PC-3 (cell line): ENCODE measurements around the gene CASZ1. TPM values are rescaled to one million over a fixed set of nuclear protein-coding genes. Genes with fewer than 3 reads are reported as not detected.

Source experiments
- ATAC-seq: fragments of 200-7000 bp; cut with Tn5 transposase; 2 replicates; pipeline ENCODE4 v1.9.1; 2020; ENCODE audit warnings: mild to moderate bottlenecking, moderate library complexity
- BruUV-seq: library from RNA; stranded (reverse); fragments of 400-500 nt; replicated peaks from 2 replicates; lab custom pipeline; 2021; lab: Mats Ljungman, UMichigan
- CTCF ChIA-PET: fragments of 300-600 bp; sonication (Branson Sonifier 250); formaldehyde crosslinking; loops from one replicate; lab custom pipeline; 2022; ENCODE audit warnings: antibody characterized with exemption; lab: Charles Lee
- POLR2A ChIA-PET: fragments of 300-600 bp; sonication (Branson Sonifier 250); formaldehyde crosslinking; loops from one replicate; lab custom pipeline; 2022; ENCODE audit warnings: antibody characterized with exemption; ENCODE audit not compliant: unreplicated experiment; lab: Charles Lee
- DNase-seq: peaks from one replicate; pipeline ENCODE4 v3.0.0-alpha.2; 2015
- H2AFZ ChIP-seq: fragments of 300-600 bp; sonication (generic); 2 replicates; pipeline ENCODE4 v1.6.0; 2016; ENCODE audit warnings: antibody characterized with exemption, low read length
- H3F3A ChIP-seq: fragments of 300-600 bp; sonication (generic); one replicate; pipeline ENCODE4 v1.6.0; 2017; ENCODE audit warnings: antibody characterized with exemption, low read length, control low read depth, mild to moderate bottlenecking; ENCODE audit not compliant: unreplicated experiment
- H3K27ac ChIP-seq: fragments of 300-600 bp; sonication (generic); 2 replicates; pipeline ENCODE4 v1.5.1; 2016; ENCODE audit warnings: mild to moderate bottlenecking, low read length
- H3K27me3 ChIP-seq: fragments of 300-600 bp; sonication (generic); 2 replicates; pipeline ENCODE4 v1.6.1; 2016; ENCODE audit warnings: low read length, mixed read lengths
- H3K36me3 ChIP-seq: fragments of 300-600 bp; sonication (generic); 2 replicates; pipeline ENCODE4 v1.6.1; 2016; ENCODE audit warnings: low read depth, mixed run types, low read length, mixed read lengths
- H3K4me1 ChIP-seq: fragments of 300-600 bp; sonication (generic); 2 replicates; pipeline ENCODE4 v1.5.1; 2016; ENCODE audit warnings: low read length; ENCODE audit not compliant: insufficient read depth
- H3K4me2 ChIP-seq: fragments of 300-600 bp; sonication (generic); 2 replicates; pipeline ENCODE4 v1.6.0; 2016; ENCODE audit warnings: low read length
- H3K4me3 ChIP-seq: fragments of 300-600 bp; sonication (generic); 2 replicates; pipeline ENCODE4 v1.5.1; 2016; ENCODE audit warnings: mild to moderate bottlenecking, low read length, mixed read lengths
- H3K79me2 ChIP-seq: fragments of 300-600 bp; sonication (generic); 2 replicates; pipeline ENCODE4 v1.6.1; 2017; ENCODE audit warnings: low read length, mixed read lengths
- H3K9ac ChIP-seq: fragments of 300-600 bp; sonication (generic); 2 replicates; pipeline ENCODE4 v1.6.0; 2016; ENCODE audit warnings: mild to moderate bottlenecking, low read length
- H3K9me2 ChIP-seq: fragments of 300-600 bp; sonication (generic); replicated peaks from 2 replicates; pipeline ENCODE4 v1.6.1; 2016; ENCODE audit warnings: mixed run types, low read length, mixed read lengths
- H3K9me3 ChIP-seq: fragments of 300-600 bp; sonication (generic); 2 replicates; pipeline ENCODE4 v1.6.1; 2016; ENCODE audit warnings: low read length, mixed read lengths
- H4K20me1 ChIP-seq: fragments of 300-600 bp; sonication (generic); 2 replicates; pipeline ENCODE4 v1.6.1; 2016; ENCODE audit warnings: low read length, mixed read lengths
- CTCF ChIP-seq: fragments of 300-600 bp; sonication (generic); conservative IDR thresholded peaks from 2 replicates; pipeline ENCODE4 v1.5.1; 2017; ENCODE audit warnings: antibody characterized with exemption, low read depth, mild to moderate bottlenecking, low read length
- EZH2 ChIP-seq: fragments of 300-600 bp; sonication (generic); IDR thresholded peaks from one replicate; pipeline ENCODE4 v1.6.1; 2017; ENCODE audit warnings: antibody characterized with exemption, mild to moderate bottlenecking, low read length; ENCODE audit not compliant: unreplicated experiment
- EZH2phosphoT487 ChIP-seq: fragments of 300-600 bp; sonication (generic); IDR thresholded peaks from 2 replicates; pipeline ENCODE4 v1.6.1; 2018; ENCODE audit warnings: mild to moderate bottlenecking, antibody characterized with exemption, low read length, borderline replicate concordance
- intact Hi-C: fragments of 100-400 bp; cut with micrococcal nuclease; formaldehyde crosslinking; loops from 2 replicates; pipeline ENCODE4 v1.9.0; 2023
- total RNA-seq: library from RNA; depleted of rRNA; stranded (reverse); fragments of >200 nt; gene quantifications from 2 replicates; pipeline ENCODE4 v1.2.3, GENCODE V29; 2014

CASZ1 gene
- total RNA-seq, 1 experiment from 2014 or later: 12.8 TPM

GRCh38 chr1:10784998-10785727, 11.3 kb downstream of the CASZ1 start:
- Histone ChIP-seq H3K9me2 (no peaks in the 10 kb centered on the region), H2AFZ (no peak overlapping the region), H3K27ac (no peak overlapping the region), H3K4me2 (no peak overlapping the region), H3F3A (no peaks in the 10 kb centered on the region), H3K79me2 (no peaks in the 10 kb centered on the region), H3K36me3 (no peaks in the 10 kb centered on the region), H3K4me1 (peaks cover under 1% of the 10 kb centered on the region), H3K9me3 (no peaks in the 10 kb centered on the region), H3K27me3 (no peaks in the 10 kb centered on the region), H4K20me1 (no peaks in the 10 kb centered on the region), H3K4me3 (no peak overlapping the region), H3K9ac (no peak overlapping the region)
- intact Hi-C loops: no loop called here
- no peak for DNase-seq
- BruUV-seq: no TSS peak
- ChIA-PET POLR2A (no interaction called here), CTCF (no interaction called here)
- ATAC-seq: no peak
- no peak for TF ChIP-seq CTCF
- TF ChIP-seq EZH2phosphoT487: no peak
- TF ChIP-seq EZH2: no peak

DNA sequence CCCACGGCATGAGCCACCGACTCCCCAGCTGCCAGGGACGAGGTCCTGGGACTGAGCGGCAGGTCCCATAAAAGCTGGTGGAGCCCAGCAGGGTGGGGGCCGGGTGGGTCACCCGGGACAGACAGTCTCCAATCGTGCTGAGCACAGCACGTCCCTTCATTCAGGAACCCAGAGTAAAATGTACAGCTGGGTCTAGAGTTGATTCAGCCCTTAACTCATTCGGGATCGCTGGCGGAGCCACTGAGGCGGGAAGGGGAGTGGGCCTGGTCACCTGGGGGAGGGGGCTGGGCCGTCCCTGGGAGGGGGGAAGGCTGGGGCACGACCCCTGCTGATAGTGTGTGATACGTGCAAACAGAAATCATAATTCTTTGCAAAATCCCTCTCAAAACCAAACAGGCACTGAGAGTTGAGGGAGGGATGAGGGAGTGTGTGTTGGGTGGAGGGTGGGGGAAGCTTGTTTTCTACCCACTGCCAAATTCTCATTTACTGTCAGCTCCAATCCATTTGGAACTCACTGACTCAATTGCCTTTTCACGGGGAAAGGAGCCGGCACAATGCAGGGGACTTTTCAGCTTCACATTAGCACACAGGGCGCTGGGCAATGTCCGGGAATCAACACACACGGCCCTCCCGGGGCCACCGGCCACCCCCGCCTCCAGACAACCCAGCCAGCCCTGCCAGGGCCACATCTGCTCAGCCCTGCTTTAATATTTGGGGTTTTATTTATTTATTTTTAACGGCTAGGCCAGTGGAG, 13.8 kb downstream of the CASZ1 start:
- Histone ChIP-seq H3K27me3 (no peaks in the 10 kb centered on the region), H4K20me1 (no peaks in the 10 kb centered on the region), H2AFZ (no peak overlapping the region), H3K9ac (no peak overlapping the region), H3K36me3 (no peaks in the 10 kb centered on the region), H3K9me2 (no peaks in the 10 kb centered on the region), H3K4me1 (peaks cover 18% of the 10 kb centered on the region), H3K4me2 (no peak overlapping the region), H3F3A (no peaks in the 10 kb centered on the region), H3K79me2 (peaks cover 5% of the 10 kb centered on the region; the same call in 1 of the 2 replicates), H3K27ac (no peak overlapping the region), H3K4me3 (no peak overlapping the region), H3K9me3 (no peaks in the 10 kb centered on the region)
- DNase-seq (no peak), ATAC-seq (no peak)
- intact Hi-C loops: no loop called here
- no TSS peak for BruUV-seq
- TF ChIP-seq EZH2: no peak
- no peak for TF ChIP-seq CTCF
- no peak for TF ChIP-seq EZH2phosphoT487
- POLR2A ChIA-PET: no interaction called here
- CTCF ChIA-PET: no interaction called here

- no peaks in the 10 kb centered on the region for H3K36me3 ChIP-seq
- H3K4me1 ChIP-seq: peaks cover 26% of the 10 kb centered on the region
- TF ChIP-seq EZH2: no peak
- TF ChIP-seq EZH2phosphoT487: no peak
- DNase-seq: no peak
- H3F3A ChIP-seq: no peaks in the 10 kb centered on the region
- no peaks in the 10 kb centered on the region for H4K20me1 ChIP-seq
- no peaks in the 10 kb centered on the region for H3K9me2 ChIP-seq
- H2AFZ ChIP-seq: no peak overlapping the region
- intact Hi-C loops: no loop called here
- H3K9ac ChIP-seq: no peak overlapping the region
- no peaks in the 10 kb centered on the region for H3K27me3 ChIP-seq
- no peak overlapping the region for H3K4me3 ChIP-seq
- ChIA-PET POLR2A (no interaction called here), CTCF (no interaction called here)
- H3K27ac ChIP-seq: no peak overlapping the region
- H3K79me2 ChIP-seq: peaks cover 7% of the 10 kb centered on the region; the same call in 1 of the 2 replicates
- H3K9me3 ChIP-seq: no peaks in the 10 kb centered on the region
- H3K4me2 ChIP-seq: no peak overlapping the region
- no TSS peak for BruUV-seq
- ATAC-seq: no peak
These were observed 15.3 kb downstream of the CASZ1 start for GRCh38 chr1:10781137-10781536.
